Loucy (cell line): ENCODE measurements around the gene DDX60.

Source experiments
- EZH2phosphoT487 ChIP-seq: fragments of 200-600 bp; IDR thresholded peaks from 2 replicates; pipeline ENCODE4 v1.6.1; 2018; ENCODE audit warnings: antibody characterized with exemption, mild to moderate bottlenecking, moderate library complexity, borderline replicate concordance
- TF ChIP-seq, protein P1 (sequence below): fragments of 200-600 bp; sonication (generic); conservative IDR thresholded peaks from 2 replicates; pipeline ENCODE4 v1.5.1; 2014; ENCODE audit warnings: mild to moderate bottlenecking, antibody characterized with exemption, low read length

DNA sequence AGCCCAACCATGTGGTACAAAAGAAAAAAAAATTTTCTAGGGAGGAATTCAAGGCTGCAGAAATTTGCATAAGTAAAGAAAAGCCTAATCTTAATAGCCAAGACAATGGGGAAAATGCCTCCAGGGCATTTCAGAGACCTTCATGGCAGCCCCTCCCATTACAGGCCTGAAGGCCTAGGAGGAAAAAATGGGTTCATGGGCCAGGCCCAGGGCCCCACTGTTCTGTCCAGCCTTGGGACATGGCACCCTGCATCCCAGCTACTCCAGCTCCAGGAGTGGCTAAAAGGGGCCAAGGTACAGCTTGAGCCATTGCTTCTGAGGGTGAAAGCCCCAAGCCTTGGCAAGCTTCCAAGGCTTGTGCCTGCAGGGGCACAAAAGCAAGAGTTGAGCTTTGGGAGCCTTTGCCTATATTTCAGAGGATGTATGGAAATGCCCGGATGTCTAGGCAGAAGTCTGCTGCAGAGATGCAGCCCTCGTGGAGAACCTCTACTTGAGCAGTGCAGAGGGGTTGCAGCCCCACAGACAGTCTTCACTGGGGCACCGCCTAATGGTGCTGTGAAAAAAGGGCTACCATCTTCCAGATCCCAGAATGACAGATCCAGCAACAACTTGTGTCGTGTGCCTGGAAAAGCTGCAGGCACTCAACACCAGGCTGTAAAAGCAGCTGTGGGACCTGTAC is 115.2 kb downstream of the DDX60 start:
- TF ChIP-seq, protein P1, sequence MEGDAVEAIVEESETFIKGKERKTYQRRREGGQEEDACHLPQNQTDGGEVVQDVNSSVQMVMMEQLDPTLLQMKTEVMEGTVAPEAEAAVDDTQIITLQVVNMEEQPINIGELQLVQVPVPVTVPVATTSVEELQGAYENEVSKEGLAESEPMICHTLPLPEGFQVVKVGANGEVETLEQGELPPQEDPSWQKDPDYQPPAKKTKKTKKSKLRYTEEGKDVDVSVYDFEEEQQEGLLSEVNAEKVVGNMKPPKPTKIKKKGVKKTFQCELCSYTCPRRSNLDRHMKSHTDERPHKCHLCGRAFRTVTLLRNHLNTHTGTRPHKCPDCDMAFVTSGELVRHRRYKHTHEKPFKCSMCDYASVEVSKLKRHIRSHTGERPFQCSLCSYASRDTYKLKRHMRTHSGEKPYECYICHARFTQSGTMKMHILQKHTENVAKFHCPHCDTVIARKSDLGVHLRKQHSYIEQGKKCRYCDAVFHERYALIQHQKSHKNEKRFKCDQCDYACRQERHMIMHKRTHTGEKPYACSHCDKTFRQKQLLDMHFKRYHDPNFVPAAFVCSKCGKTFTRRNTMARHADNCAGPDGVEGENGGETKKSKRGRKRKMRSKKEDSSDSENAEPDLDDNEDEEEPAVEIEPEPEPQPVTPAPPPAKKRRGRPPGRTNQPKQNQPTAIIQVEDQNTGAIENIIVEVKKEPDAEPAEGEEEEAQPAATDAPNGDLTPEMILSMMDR, result no peak
- TF ChIP-seq EZH2phosphoT487, result no peak
